ENCODE results near the gene CAND1.

CAND1 gene

DNA sequence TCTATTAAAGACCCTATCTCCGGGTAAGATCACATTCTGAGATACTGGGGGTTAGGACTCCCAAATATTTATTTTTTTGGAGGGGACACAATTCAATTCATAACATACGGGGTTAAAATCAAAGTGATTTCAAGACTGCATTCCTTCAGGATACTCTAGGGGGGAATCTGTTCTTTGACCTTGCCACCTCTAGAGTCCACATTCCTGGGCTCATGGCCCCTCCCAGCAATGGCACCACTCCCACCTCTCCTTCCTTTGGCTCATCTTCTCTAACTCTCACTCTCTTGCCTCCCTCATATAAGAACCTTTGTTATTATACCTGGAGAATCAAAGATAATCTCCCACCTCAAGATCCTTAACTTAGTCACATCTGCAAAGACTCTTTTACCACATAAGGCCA is 79.5 kb downstream of the CAND1 start:
- no peak for DNase-seq

- no peak for DNase-seq
These were observed 83.5 kb downstream of the CAND1 start for GRCh38 chr12:67352682-67353081.

DNA sequence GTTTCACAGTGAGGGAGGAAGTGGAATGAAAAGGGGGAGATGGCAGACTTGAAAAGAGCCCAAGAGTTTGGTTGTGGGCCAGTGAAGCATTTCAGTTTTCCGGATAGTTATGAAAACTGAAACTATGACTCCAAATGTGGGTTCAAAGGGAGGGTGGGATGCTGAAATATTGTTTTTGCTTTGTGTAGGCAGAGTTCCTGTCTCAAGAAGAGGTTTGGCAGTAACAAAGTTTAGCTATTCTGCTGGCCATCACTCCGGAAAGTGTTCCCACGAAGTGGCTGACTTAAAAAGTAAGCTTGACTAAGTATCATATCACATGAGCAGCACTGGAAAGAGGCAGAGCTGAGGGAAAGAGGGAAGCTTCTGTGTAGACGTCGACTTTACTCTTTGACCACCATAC is 85.2 kb downstream of the CAND1 start:
- no peak for DNase-seq

GRCh38 chr12:67354966-67355365 is 85.8 kb downstream of the CAND1 start:
- no peak for DNase-seq

GRCh38 chr12:67355428-67356379 is 86.5 kb downstream of the CAND1 start:
- peak; percentile 44 for DNase-seq

DNA sequence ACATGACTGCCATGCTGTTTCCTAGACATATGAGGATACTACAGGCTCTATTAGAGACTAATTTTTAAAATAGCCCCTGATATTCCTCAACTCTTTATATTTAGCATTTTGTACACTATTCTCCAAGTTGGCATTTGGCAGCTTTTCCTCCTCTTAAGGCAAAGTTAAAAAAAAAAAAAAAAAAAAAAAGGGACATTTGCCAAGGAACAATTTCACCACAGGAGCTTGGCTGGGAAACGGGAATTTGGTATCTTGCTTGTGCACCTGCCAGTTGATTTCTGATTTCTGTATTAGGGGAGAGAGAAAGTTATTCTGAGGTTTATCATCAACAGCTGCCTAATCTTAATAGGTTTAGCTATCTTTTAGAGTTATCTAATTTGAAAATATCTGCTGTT is 87.2 kb downstream of the CAND1 start:
- DNase-seq = no peak

- no peak for DNase-seq
These were observed 88.4 kb downstream of the CAND1 start for GRCh38 chr12:67357376-67358125.

DNA sequence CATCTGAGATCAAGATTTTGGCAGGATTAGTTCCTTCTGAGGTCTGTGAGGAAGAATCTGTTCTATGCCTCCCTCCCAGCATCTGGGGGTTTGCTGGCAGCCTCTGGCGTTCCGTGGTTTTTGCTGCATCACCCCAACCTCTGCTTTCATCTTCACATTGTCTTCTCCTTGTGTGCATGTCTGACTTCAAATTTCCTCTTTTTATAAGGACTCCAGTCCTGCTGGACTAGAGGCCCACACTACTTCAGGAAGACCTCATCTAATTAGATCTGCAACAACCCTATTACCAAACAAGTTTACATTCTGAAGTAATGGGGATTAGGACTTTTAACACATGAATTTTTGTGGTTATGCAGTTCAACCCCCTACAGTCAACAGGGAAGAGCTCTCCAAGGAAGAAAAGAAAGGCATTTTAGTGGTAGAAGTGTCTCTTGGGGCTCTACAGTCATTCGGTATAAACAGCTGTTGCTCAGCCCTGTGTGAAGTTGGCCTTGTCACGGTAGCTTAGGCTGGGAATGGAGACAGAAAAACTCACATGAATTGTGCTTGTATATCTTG is 89.7 kb downstream of the CAND1 start:
- DNase-seq = no peak

DNA sequence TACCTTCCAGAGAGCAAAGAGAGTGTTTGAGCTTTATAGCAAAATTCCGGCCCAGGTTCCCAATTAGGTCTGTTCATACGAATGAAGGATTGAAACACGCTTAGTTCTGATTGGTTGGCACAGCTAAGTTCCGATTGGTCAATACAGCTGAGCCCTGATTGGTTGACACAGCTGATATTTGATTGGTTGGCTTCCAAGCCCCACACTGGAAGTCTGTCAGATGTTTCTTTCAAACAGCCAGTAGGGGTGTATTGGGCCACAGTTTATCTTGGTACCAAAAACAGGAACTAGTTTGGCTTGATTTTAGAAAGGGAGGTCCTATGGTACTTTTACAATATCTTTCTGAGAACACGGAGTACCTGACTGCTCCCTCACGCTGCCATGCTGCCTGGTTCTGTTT is 93.4 kb downstream of the CAND1 start:
- DNase-seq = no peak

DNA sequence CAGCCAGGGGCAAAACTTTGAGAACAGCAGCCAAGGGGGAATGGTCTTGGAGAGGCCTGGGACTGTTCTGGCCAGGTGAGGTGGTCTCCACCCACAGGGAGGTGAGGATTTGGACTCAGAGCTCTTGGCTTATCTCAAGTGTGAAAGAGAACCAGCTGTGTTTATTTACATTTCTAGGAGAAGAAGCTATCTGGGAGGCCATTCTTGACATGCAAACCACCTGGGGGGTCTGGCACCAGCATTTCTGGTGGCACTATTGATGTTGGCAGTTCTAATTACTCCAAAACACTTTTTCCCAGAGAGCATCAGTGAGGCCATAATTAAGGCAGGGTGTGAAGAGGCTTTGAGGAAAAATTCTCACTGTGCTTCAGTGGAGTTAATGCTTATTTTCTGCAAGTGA is 95.1 kb downstream of the CAND1 start:
- no peak for DNase-seq

GRCh38 chr12:67365131-67365530 is 96.0 kb downstream of the CAND1 start:
- no peak for DNase-seq

DNA sequence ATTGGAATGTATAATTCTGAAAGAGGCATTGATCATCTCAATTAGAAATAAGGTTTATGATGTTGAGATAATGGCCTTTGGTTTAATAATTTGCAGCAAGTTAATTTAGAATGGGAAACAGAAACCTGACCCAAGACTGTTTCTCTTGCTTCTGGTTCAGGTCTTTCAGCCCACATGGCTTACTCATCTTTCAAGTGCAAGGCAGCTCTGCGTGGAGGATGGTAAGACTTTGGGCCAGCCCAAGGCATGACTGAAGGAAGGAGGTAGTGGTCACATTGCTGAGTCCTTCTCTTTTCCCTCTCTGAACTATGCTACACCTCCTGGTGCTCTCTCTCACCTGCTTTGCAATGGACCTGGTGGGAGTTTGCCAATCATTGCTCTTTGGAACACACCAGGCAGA is 98.7 kb downstream of the CAND1 start:
- no peak for DNase-seq
